IMR-90 (cell line): ENCODE results near the gene CEP135.

Experiments used
- BHLHE40 ChIP-seq: fragments of 150-350 bp; IDR thresholded peaks from 2 replicates; pipeline ENCODE4 v1.6.1; 2016; ENCODE audit warnings: mild to moderate bottlenecking, low read depth, low read length
- POLR2A ChIP-seq: IDR thresholded peaks from 2 replicates; pipeline ENCODE4 v1.6.1; 2012; ENCODE audit warnings: mild to moderate bottlenecking, low read depth, low read length
- RAD21 ChIP-seq: IDR thresholded peaks from 2 replicates; pipeline ENCODE4 v1.6.1; 2012; ENCODE audit warnings: low read length, improper control_type of control experiment
- RFX5 ChIP-seq: IDR thresholded peaks from 2 replicates; pipeline ENCODE4 v1.8.0; 2012; ENCODE audit warnings: low read depth, mild to moderate bottlenecking, low read length, moderate library complexity
- TF ChIP-seq, protein P1 (sequence below): conservative IDR thresholded peaks from 2 replicates; pipeline ENCODE4 v1.5.1; 2012; ENCODE audit warnings: mild to moderate bottlenecking, low read depth, low read length, improper control_type of control experiment

DNA sequence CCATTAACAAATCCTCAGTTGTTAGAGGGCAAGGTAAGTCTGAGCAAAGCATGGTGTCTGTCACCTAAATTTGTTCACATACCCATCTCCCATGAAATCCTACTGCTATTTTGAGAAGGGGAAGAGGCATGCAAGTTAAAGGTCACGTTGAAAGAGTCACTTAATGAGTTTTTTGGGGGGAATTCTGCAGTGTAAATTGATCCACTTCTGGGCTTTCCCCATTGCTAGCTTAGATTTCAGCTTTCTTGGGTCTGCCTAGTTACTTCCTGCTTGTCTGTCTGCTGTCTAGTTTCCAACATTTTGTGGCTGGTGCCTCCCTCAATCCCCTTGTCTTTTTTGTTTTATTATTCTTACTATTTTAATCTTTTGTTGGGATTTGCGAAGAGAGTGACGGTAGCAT is 32.0 kb downstream of the CEP135 start:
- TF ChIP-seq RFX5: no peak
- TF ChIP-seq, protein P1, sequence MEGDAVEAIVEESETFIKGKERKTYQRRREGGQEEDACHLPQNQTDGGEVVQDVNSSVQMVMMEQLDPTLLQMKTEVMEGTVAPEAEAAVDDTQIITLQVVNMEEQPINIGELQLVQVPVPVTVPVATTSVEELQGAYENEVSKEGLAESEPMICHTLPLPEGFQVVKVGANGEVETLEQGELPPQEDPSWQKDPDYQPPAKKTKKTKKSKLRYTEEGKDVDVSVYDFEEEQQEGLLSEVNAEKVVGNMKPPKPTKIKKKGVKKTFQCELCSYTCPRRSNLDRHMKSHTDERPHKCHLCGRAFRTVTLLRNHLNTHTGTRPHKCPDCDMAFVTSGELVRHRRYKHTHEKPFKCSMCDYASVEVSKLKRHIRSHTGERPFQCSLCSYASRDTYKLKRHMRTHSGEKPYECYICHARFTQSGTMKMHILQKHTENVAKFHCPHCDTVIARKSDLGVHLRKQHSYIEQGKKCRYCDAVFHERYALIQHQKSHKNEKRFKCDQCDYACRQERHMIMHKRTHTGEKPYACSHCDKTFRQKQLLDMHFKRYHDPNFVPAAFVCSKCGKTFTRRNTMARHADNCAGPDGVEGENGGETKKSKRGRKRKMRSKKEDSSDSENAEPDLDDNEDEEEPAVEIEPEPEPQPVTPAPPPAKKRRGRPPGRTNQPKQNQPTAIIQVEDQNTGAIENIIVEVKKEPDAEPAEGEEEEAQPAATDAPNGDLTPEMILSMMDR: no peak
- no peak for TF ChIP-seq POLR2A
- TF ChIP-seq RAD21: no peak
- TF ChIP-seq BHLHE40: no peak
